ENCODE data around the gene RGS18.
"Not testable (repeated sequence)": the region's sequence is repeated elsewhere in the genome, so short reads cannot be mapped to it uniquely, and the experiment has no call there.

Gene RGS18

GRCh38 chr1:192186197-192186596, 27.9 kb downstream of the RGS18 start:
- TF ChIP-seq POLR2A (IDR thresholded peaks at IDR 0.05; ENCODE audit: low read depth, low read length) (no peak), POU2F2 (IDR thresholded peaks at IDR 0.05; ENCODE audit: low read depth, low read length) (no peak), TAF1 (IDR thresholded peaks at IDR 0.05; ENCODE audit: low read depth, low read length) (no peak), SPI1 (IDR thresholded peaks at IDR 0.05; ENCODE audit: low read depth, low read length) (no peak), POLR2AphosphoS5 (IDR thresholded peaks at IDR 0.05; ENCODE audit: low read depth, low read length) (no peak)
- FAIRE-seq, result no peak

DNA sequence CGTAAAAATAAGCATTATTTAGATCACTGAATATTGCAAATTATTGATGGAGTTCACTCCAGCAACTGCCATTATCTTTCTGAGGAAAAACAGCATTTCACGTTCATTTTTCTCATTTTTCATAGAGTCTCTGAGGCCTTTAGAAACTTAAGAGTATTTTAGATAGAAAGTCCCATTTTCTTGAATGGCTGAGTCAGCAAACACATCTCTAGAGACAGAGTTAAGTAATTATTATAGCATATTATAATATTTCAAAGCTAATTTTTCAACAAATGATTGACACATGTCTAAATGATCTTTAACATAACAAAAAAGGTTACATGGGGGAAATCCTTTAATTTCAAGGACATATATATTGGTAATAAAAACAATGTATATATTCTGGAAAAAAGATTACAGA, 31.8 kb downstream of the RGS18 start:
- no peak for FAIRE-seq
- TF ChIP-seq TAF1 (IDR thresholded peaks at IDR 0.05; ENCODE audit: low read depth, low read length) (no peak), POLR2A (IDR thresholded peaks at IDR 0.05; ENCODE audit: low read depth, low read length) (no peak), SPI1 (IDR thresholded peaks at IDR 0.05; ENCODE audit: low read depth, low read length) (no peak), PAX5 (IDR thresholded peaks at IDR 0.05; ENCODE audit: insufficient read depth, low read length, severe bottlenecking) (no peak), POLR2AphosphoS5 (IDR thresholded peaks at IDR 0.05; ENCODE audit: low read depth, low read length) (no peak), POU2F2 (IDR thresholded peaks at IDR 0.05; ENCODE audit: low read depth, low read length) (no peak)
- DNase-seq (ENCODE audit: insufficient read length, low spot score), result no peak

More at GRCh38 chr1:192186197-192186596, 27.9 kb downstream of the RGS18 start:
- no peak for DNase-seq (ENCODE audit: insufficient read length, low spot score)

DNA sequence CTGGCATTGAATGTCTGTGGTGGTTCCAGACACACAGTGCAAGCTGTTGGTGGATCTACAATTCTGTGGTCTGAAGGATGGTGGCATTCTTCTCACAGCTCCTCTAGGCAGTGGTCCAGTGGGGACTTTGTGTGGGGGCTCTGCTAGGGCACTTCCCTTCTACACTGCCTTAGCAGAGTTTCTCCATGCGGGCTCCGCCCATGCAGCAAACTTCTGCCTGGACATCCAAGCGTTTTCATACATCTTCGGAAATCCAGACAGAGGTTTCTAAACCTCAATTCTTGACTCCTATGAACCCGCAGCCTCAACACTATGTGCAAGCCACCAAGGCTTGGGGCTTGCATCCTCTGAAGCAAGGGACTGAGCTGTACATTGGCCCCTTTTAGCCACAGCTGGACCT, 43.0 kb downstream of the RGS18 start:
- TF ChIP-seq TAF1 (IDR thresholded peaks at IDR 0.05; ENCODE audit: low read depth, low read length) (no peak), SPI1 (IDR thresholded peaks at IDR 0.05; ENCODE audit: low read depth, low read length) (no peak), POLR2AphosphoS5 (IDR thresholded peaks at IDR 0.05; ENCODE audit: low read depth, low read length) (no peak), PAX5 (IDR thresholded peaks at IDR 0.05; ENCODE audit: insufficient read depth, low read length, severe bottlenecking) (no peak), POLR2A (IDR thresholded peaks at IDR 0.05; ENCODE audit: low read depth, low read length) (no peak), POU2F2 (IDR thresholded peaks at IDR 0.05; ENCODE audit: low read depth, low read length) (no peak)
- no peak for FAIRE-seq
- no peak for DNase-seq (ENCODE audit: insufficient read length, low spot score)

DNA sequence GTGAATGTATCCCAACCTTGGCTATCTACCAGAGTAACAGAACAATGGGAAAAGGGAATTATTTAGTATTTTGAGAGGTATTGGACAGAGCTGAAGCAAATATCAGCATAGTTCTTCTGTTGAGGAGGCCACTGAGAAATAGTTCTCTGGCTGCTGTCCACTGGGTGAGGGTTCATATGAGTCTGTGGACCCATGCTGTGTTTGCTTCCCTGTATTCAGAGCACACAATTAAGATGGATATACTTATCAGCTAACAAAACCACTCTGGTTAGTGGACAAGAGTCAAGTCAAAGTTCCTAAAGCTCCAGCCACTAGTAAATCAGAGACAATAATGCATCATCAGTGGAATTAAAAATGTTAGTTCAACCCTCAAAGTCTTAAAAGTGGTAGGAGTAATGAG, 66.1 kb downstream of the RGS18 start:
- TF ChIP-seq POU2F2 (IDR thresholded peaks at IDR 0.05; ENCODE audit: low read depth, low read length), result no peak
- TF ChIP-seq POLR2AphosphoS5 (IDR thresholded peaks at IDR 0.05; ENCODE audit: low read depth, low read length), result no peak
- no peak for TF ChIP-seq POLR2A (IDR thresholded peaks at IDR 0.05; ENCODE audit: low read depth, low read length)
- no peak for TF ChIP-seq PAX5 (IDR thresholded peaks at IDR 0.05; ENCODE audit: insufficient read depth, low read length, severe bottlenecking)
- no peak for TF ChIP-seq TAF1 (IDR thresholded peaks at IDR 0.05; ENCODE audit: low read depth, low read length)
- no peak for TF ChIP-seq SPI1 (IDR thresholded peaks at IDR 0.05; ENCODE audit: low read depth, low read length)
- no peak for FAIRE-seq
- DNase-seq (ENCODE audit: insufficient read length, low spot score), result no peak

- FAIRE-seq, result no peak
- no peak for DNase-seq (ENCODE audit: insufficient read length, low spot score)
- no peak for TF ChIP-seq TAF1 (IDR thresholded peaks at IDR 0.05; ENCODE audit: low read depth, low read length)
- no peak for TF ChIP-seq PAX5 (IDR thresholded peaks at IDR 0.05; ENCODE audit: insufficient read depth, low read length, severe bottlenecking)
- no peak for TF ChIP-seq POLR2A (IDR thresholded peaks at IDR 0.05; ENCODE audit: low read depth, low read length)
- no peak for TF ChIP-seq SPI1 (IDR thresholded peaks at IDR 0.05; ENCODE audit: low read depth, low read length)
- no peak for TF ChIP-seq POLR2AphosphoS5 (IDR thresholded peaks at IDR 0.05; ENCODE audit: low read depth, low read length)
- TF ChIP-seq POU2F2 (IDR thresholded peaks at IDR 0.05; ENCODE audit: low read depth, low read length), result no peak
These were observed 66.6 kb downstream of the RGS18 start for GRCh38 chr1:192224846-192225245.

DNA sequence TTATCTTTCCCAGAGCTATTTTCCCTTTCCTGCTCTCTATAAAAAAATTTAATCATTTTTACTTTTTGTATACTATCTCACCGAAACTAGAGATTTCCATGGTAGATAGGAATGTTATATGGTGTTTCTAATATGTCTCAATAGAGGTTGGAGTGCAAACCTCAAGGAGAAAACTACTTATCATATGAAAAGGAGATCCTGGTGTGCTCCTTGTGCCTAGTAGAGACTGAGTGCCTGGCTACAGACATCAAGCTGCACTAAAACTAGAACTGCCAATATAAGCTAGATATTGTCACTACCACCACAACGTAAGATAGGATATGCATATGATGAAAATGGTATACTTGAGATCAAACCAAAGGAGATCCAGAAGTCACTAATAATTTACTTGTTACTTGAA, 67.0 kb downstream of the RGS18 start:
- TF ChIP-seq TAF1 (IDR thresholded peaks at IDR 0.05; ENCODE audit: low read depth, low read length) (no peak), POLR2A (IDR thresholded peaks at IDR 0.05; ENCODE audit: low read depth, low read length) (no peak), PAX5 (IDR thresholded peaks at IDR 0.05; ENCODE audit: insufficient read depth, low read length, severe bottlenecking) (no peak), POLR2AphosphoS5 (IDR thresholded peaks at IDR 0.05; ENCODE audit: low read depth, low read length) (no peak), SPI1 (IDR thresholded peaks at IDR 0.05; ENCODE audit: low read depth, low read length) (no peak), POU2F2 (IDR thresholded peaks at IDR 0.05; ENCODE audit: low read depth, low read length) (no peak)
- no peak for FAIRE-seq
- DNase-seq (ENCODE audit: insufficient read length, low spot score), result no peak

DNA sequence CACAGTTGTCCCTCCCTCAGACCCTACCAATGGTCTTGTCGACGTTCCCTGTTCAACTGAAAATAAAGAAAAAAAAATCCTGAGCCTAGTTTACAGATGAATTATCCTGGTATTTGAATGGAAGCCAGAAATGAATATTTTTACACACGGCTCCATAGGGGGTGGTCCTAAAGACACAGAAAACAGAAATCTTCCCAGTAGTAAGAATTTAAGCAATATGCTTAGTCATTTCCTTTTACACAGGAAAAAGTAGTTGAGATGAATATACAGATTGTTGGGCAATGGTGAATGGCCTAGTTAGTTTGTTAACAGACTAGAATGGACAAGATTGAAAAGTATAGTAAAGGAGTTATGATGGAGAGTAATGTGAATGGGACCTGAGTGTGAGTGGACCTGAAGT, 67.4 kb downstream of the RGS18 start:
- TF ChIP-seq PAX5 (IDR thresholded peaks at IDR 0.05; ENCODE audit: insufficient read depth, low read length, severe bottlenecking) (no peak), POU2F2 (IDR thresholded peaks at IDR 0.05; ENCODE audit: low read depth, low read length) (no peak), POLR2AphosphoS5 (IDR thresholded peaks at IDR 0.05; ENCODE audit: low read depth, low read length) (no peak), SPI1 (IDR thresholded peaks at IDR 0.05; ENCODE audit: low read depth, low read length) (no peak), POLR2A (IDR thresholded peaks at IDR 0.05; ENCODE audit: low read depth, low read length) (no peak), TAF1 (IDR thresholded peaks at IDR 0.05; ENCODE audit: low read depth, low read length) (no peak)
- DNase-seq (ENCODE audit: insufficient read length, low spot score) (no peak), FAIRE-seq (no peak)

- no peak for FAIRE-seq
- DNase-seq (ENCODE audit: insufficient read length, low spot score), result no peak
- TF ChIP-seq PAX5 (IDR thresholded peaks at IDR 0.05; ENCODE audit: insufficient read depth, low read length, severe bottlenecking) (no peak), POLR2A (IDR thresholded peaks at IDR 0.05; ENCODE audit: low read depth, low read length) (no peak), TAF1 (IDR thresholded peaks at IDR 0.05; ENCODE audit: low read depth, low read length) (no peak), SPI1 (IDR thresholded peaks at IDR 0.05; ENCODE audit: low read depth, low read length) (no peak)
These were observed 69.1 kb downstream of the RGS18 start for GRCh38 chr1:192227330-192227729.

- FAIRE-seq; DNase-seq (ENCODE audit: insufficient read length, low spot score): not testable (repeated sequence)
These were observed 69.7 kb downstream of the RGS18 start for GRCh38 chr1:192227980-192228379.

- DNase-seq (ENCODE audit: insufficient read length, low spot score) (no peak), FAIRE-seq (no peak)
- TF ChIP-seq TAF1 (IDR thresholded peaks at IDR 0.05; ENCODE audit: low read depth, low read length) (no peak), POLR2A (IDR thresholded peaks at IDR 0.05; ENCODE audit: low read depth, low read length) (no peak), POU2F2 (IDR thresholded peaks at IDR 0.05; ENCODE audit: low read depth, low read length) (no peak), PAX5 (IDR thresholded peaks at IDR 0.05; ENCODE audit: insufficient read depth, low read length, severe bottlenecking) (no peak), POLR2AphosphoS5 (IDR thresholded peaks at IDR 0.05; ENCODE audit: low read depth, low read length) (no peak), SPI1 (IDR thresholded peaks at IDR 0.05; ENCODE audit: low read depth, low read length) (no peak)
These were observed 74.7 kb downstream of the RGS18 start for GRCh38 chr1:192232817-192233417.
